GM12873 (cell line): ENCODE measurements around the gene CFLAR.

Experiments used
- TF ChIP-seq, protein P1 (sequence below): IDR thresholded peaks from 2 replicates; pipeline ENCODE4 v1.5.1; 2012; ENCODE audit warnings: low read depth, mild to moderate bottlenecking, moderate library complexity, low read length, control low read depth; ENCODE audit not compliant: insufficient read depth; ENCODE audit errors: missing control alignments

The CFLAR gene

DNA sequence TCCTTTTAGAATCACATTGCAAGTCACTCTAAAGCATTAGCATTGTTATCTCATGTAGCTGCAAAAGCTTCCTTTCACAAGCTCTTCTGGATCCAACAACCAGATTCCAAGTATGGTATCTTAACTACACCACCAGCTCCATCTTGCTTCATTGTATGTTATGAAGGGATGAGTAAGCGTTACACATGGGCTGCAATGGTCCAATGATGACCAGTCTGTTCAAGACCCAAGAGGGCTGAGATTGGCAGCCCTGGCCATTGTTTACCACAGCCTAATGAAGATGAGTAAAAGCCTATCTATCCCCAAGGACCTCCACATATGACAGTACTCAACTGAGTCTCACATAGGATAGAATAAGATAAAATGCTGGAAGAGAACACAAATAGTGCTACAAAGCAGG is 6.3 kb downstream of the CFLAR start:
- TF ChIP-seq, protein P1, sequence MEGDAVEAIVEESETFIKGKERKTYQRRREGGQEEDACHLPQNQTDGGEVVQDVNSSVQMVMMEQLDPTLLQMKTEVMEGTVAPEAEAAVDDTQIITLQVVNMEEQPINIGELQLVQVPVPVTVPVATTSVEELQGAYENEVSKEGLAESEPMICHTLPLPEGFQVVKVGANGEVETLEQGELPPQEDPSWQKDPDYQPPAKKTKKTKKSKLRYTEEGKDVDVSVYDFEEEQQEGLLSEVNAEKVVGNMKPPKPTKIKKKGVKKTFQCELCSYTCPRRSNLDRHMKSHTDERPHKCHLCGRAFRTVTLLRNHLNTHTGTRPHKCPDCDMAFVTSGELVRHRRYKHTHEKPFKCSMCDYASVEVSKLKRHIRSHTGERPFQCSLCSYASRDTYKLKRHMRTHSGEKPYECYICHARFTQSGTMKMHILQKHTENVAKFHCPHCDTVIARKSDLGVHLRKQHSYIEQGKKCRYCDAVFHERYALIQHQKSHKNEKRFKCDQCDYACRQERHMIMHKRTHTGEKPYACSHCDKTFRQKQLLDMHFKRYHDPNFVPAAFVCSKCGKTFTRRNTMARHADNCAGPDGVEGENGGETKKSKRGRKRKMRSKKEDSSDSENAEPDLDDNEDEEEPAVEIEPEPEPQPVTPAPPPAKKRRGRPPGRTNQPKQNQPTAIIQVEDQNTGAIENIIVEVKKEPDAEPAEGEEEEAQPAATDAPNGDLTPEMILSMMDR = no peak

DNA sequence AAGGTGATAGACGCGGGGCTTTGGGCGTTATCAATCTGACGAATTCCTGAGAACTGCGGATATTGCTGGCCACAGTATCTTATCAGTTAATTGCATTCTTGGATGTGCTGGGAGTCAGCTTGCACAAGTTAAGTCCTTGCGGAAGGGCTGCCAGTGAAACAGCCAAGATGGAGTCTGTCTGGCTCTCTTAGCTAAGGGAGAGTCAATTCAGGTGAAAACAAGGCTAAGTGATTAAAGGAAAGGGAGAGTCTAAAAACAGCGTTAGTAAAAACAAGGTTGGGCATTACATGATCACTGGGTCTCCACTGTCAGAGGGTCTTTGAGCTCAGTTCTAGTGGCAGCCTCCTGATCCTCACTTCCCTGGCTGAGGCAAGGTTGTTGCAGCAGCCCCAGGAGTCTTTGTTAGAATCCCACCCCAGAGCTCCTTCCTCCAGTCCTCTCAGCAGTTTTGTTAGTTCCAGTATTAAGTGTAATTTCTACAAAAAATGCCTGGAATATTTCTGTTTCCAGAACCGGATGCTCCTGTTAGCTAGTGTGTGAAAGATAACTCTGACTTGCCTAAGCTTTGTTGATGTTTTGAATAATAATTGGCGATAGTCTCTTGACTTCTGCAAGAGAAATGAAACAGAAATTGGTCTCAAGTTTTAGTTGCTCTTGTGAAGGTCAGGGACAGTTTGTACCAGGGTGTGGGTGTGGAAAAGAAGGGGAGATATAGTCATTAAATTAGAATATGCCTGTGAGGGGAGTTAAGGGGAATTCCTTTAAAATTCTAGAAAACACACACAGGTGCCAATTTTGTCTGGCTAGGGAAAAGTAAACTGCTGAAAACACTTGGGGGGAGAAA is 10.6 kb downstream of the CFLAR start:
- TF ChIP-seq, protein P1 = no peak

DNA sequence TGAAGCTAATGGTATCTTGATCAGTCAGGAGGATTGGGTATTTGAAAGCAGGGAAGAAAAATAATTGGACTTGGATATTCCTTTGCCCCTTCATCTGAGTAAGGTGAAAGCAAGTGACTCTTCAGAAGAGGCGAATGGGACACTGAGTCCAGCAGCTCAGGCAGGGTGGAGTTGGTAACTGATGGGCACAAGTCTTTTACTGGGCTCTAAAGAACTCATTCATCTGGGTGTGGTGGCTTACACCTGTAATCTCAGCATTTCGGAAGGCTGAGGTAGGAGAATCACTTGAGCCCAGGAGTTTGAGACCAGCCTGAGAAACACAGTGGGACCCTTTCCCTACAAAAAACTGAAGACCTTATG is 11.2 kb downstream of the CFLAR start:
- TF ChIP-seq, protein P1 = no peak

DNA sequence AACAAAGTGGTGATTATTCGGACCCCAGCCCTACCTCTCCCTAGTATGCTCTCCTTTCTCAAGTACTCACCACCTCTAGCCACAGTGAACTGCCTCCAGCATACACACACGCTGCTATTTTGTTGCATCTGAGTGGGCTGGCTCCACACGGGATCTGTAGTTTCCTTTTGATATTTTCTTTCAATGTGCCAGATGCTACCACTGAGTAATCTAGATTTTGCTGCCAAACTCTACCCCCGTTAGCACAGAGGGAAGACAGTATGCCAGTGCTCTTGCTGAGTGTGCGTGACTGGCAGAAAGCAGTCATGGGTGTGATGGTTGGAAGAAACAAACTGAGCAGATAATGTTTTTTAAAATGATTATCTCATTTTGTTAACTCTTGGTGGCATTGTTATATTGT is 11.6 kb downstream of the CFLAR start:
- TF ChIP-seq, protein P1 = no peak

DNA sequence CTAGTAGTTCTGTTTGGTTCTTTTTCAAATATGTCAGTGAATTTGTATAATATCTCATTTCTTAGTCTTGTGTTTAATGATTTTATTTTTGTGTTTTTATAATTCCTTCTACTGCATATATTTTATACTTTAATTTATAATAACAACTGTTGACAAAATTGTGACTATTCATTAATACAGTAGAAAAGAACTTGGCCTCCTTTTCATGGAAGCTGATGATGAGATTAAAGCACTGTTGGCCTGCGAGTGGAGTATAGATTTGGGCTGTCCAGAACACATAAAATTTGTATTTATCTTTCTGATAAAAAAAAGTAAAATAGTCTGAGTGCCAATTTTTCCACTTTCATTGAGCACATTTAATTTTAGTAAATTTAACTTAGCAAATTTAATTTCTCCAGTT is 12.1 kb downstream of the CFLAR start:
- TF ChIP-seq, protein P1 = no peak

DNA sequence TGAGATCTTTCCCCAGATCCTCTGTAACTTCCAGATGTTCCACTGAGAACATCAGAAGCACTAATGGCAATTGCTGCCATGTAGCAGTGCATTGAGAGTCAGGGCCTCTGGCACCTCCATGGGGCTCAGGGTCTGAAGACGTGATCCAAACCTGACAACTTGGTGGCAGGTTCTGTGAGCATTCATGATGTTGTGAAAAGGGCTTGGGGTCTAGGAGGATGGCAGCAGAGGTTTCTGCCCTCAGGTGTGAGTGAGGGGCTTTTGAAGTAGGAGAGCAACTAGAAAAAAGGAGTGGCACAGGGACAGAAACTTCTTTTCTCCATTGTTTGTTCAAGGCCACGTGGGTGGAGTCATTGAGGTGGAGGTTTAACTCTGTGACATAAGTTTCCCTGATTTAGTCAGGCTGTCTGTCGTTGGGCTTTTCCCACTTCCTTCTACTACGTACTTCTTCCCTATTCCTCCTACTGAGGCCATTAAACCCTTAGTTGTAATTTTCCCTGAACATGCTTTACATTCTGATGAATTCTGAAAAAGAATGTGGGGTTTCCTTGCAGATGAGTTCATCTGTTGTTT is 13.1 kb downstream of the CFLAR start:
- TF ChIP-seq, protein P1 = no peak

DNA sequence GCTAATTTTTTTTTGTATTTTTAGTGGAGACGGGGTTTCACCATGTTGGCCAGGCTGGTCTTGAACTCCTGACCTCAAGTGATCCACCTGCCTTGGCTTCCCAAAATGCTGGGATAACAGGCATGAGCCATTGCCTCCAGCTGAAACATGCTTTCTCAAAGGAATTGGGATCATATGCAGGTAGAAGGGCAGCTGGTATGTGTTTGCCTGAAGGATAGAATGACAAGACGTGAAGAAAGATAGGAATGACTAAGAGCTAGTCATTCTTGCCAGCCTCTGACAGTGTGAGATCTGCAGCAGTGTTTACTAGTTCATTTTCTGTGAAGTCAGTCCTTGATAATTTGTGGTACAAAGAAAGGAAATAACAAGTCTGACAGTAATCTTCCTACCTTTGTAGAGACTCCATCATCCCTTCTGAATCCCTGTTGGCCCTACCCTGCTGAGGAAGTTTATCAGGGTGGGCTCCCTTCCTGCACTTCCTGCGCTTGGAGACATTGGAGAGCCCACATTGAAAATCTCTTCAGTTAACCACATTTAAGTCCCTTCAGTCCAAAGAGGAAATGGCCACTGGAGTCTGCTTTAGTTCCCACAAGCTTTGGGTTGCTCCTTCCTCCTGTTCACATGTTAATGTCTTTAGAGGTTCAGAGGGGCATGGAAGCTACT is 14.7 kb downstream of the CFLAR start:
- TF ChIP-seq, protein P1 = no peak
